Endothelial cell of umbilical vein (primary cell): ENCODE results near the gene TBX5. TPM values are rescaled to one million over a fixed set of nuclear protein-coding genes. Genes with fewer than 3 reads are reported as not detected.

Experiments
- BruUV-seq: library from RNA; stranded (reverse); fragments of 400-500 nt; replicated peaks from 2 replicates; lab custom pipeline; 2021; lab: Mats Ljungman, UMichigan
- CTCF ChIA-PET: fragments of 300-600, 350-600 bp; sonication (Branson Sonifier 250); formaldehyde crosslinking; loops from one replicate; lab custom pipeline; 2021; ENCODE audit warnings: antibody characterized with exemption, inconsistent platforms; lab: Charles Lee
- POLR2A ChIA-PET: fragments of 300-600, 350-600 bp; sonication (Branson Sonifier 250); formaldehyde crosslinking; loops from one replicate; lab custom pipeline; 2021; ENCODE audit warnings: antibody characterized with exemption, inconsistent platforms; lab: Charles Lee
- DNase-seq: peaks from one replicate; pipeline ENCODE4 v3.0.0-alpha.2; 2011; ENCODE audit warnings: low read depth, low spot score
- FAIRE-seq: peaks from 2 replicates; lab custom pipeline; 2011; peaks lifted over from hg19 to GRCh38; lab: Jason Lieb, UNC
- H2AFZ ChIP-seq: 2 replicates; pipeline ENCODE4 v1.6.0; 2012; ENCODE audit warnings: low read depth, low read length, control low read depth, inconsistent platforms
- H3K27ac ChIP-seq: 2 replicates; pipeline ENCODE4 v1.5.1; 2011; ENCODE audit warnings: low read depth, mild to moderate bottlenecking, control low read depth, low read length, moderate library complexity; ENCODE audit not compliant: insufficient read depth
- H3K27me3 ChIP-seq, 2 experiments: 2 replicates each; pipeline versions ENCODE4 v1.6.0 to v1.6.1; 2011; ENCODE audit warnings: low read length in 2 of 2, mixed read lengths in 1 of 2; ENCODE audit not compliant: control insufficient read depth in 2 of 2, insufficient read depth in 2 of 2
- H3K36me3 ChIP-seq, 2 experiments: 2 replicates in 1 of 2; 3 replicates in 1 of 2; pipeline ENCODE4 v1.5.1; 2011; ENCODE audit warnings: low read length in 2 of 2, mild to moderate bottlenecking in 1 of 2, moderate library complexity in 1 of 2; ENCODE audit not compliant: control insufficient read depth in 2 of 2, insufficient read depth in 2 of 2; ENCODE audit errors: extremely low read depth in 1 of 2
- H3K4me1 ChIP-seq: 3 replicates; pipeline ENCODE4 v1.5.1; 2011; ENCODE audit warnings: mild to moderate bottlenecking, low read length; ENCODE audit not compliant: control insufficient read depth, insufficient read depth; ENCODE audit errors: extremely low read depth
- H3K4me2 ChIP-seq: 2 replicates; pipeline ENCODE4 v1.6.1; 2011; ENCODE audit warnings: low read length, control low read depth, mixed read lengths; ENCODE audit not compliant: insufficient read depth
- H3K4me3 ChIP-seq, 3 experiments: fragments of 200-600 bp in 1 of 3; sonication (generic), shearing (Covaris generic) in 1 of 3; replicated peaks in 1 of 3; 2 replicates each; pipeline ENCODE4 v1.5.1; 2011 to 2016; ENCODE audit warnings: control low read depth in 3 of 3, low read length in 3 of 3, mild to moderate bottlenecking in 2 of 3, inconsistent platforms in 1 of 3, low read depth in 1 of 3, moderate library complexity in 1 of 3; ENCODE audit not compliant: insufficient read depth in 1 of 3
- H3K79me2 ChIP-seq: 2 replicates; pipeline ENCODE4 v1.6.0; 2012; ENCODE audit warnings: low read length, inconsistent platforms; ENCODE audit not compliant: control insufficient read depth, insufficient read depth
- H3K9ac ChIP-seq: replicated peaks from 2 replicates; pipeline ENCODE3; 2011; ENCODE audit warnings: low read length, control low read depth; ENCODE audit not compliant: insufficient read depth; ENCODE audit errors: extremely low read depth
- H3K9me1 ChIP-seq: replicated peaks from 3 replicates; pipeline ENCODE4 v1.6.0; 2011; ENCODE audit warnings: mild to moderate bottlenecking, low read length; ENCODE audit not compliant: control insufficient read depth, insufficient read depth; ENCODE audit errors: extremely low read depth
- H3K9me3 ChIP-seq: replicated peaks from 2 replicates; pipeline ENCODE4 v1.5.1; 2012; ENCODE audit warnings: low read length, inconsistent platforms; ENCODE audit not compliant: control insufficient read depth, insufficient read depth
- H4K20me1 ChIP-seq: replicated peaks from 2 replicates; pipeline ENCODE3; 2011; ENCODE audit warnings: mild to moderate bottlenecking, low read length; ENCODE audit not compliant: control insufficient read depth, insufficient read depth; ENCODE audit errors: extremely low read depth
- CTCF ChIP-seq, 2 donors: IDR thresholded peaks; 1 replicate in 1 of 2; 2 replicates in 1 of 2; pipeline ENCODE4 v1.5.1; 2011; ENCODE audit warnings: low read length in 2 of 2, mild to moderate bottlenecking in 2 of 2, moderate library complexity in 2 of 2, control low read depth in 1 of 2, inconsistent platforms in 1 of 2, low read depth in 1 of 2; ENCODE audit not compliant: insufficient read depth in 1 of 2; ENCODE audit errors: extremely low read depth in 1 of 2
- EZH2 ChIP-seq: IDR thresholded peaks from 2 replicates; pipeline ENCODE4 v1.6.1; 2012; ENCODE audit warnings: borderline replicate concordance, low read depth, mild to moderate bottlenecking, moderate library complexity, low read length, inconsistent platforms; ENCODE audit not compliant: severe bottlenecking
- FOS ChIP-seq: IDR thresholded peaks from 2 replicates; pipeline ENCODE4 v1.6.1; 2011; ENCODE audit warnings: mild to moderate bottlenecking, low read length, moderate library complexity, borderline replicate concordance; ENCODE audit not compliant: insufficient read depth
- GATA2 ChIP-seq: IDR thresholded peaks from 2 replicates; pipeline ENCODE4 v1.7.0; 2011; ENCODE audit warnings: low read depth, mild to moderate bottlenecking, moderate library complexity, mixed read lengths, low read length; ENCODE audit not compliant: insufficient read length, insufficient read depth
- JUN ChIP-seq: IDR thresholded peaks from 2 replicates; pipeline ENCODE4 v1.6.1; 2011; ENCODE audit warnings: borderline replicate concordance, low read depth; ENCODE audit not compliant: insufficient read length, insufficient read depth
- MAX ChIP-seq: IDR thresholded peaks from 2 replicates; pipeline ENCODE4 v1.6.1; 2011; ENCODE audit not compliant: insufficient read depth, insufficient read length
- MYC ChIP-seq: IDR thresholded peaks from one replicate; pipeline ENCODE4 v1.6.1; 2011; ENCODE audit warnings: mild to moderate bottlenecking, low read depth, low read length
- POLR2A ChIP-seq: IDR thresholded peaks from 2 replicates; pipeline ENCODE4 v1.6.1; 2012; ENCODE audit warnings: low read depth, mild to moderate bottlenecking, control low read depth, low read length
- POLR2AphosphoS5 ChIP-seq: IDR thresholded peaks from 2 replicates; pipeline ENCODE4 v1.6.1; 2012; ENCODE audit warnings: low read depth, mild to moderate bottlenecking, control low read depth, low read length, moderate library complexity; ENCODE audit not compliant: insufficient read depth
- dilution Hi-C: fragments of 300-500 bp; cut with MboI; formaldehyde crosslinking; loops from one replicate; pipeline ENCODE4 v1.15.0; 2019; ENCODE audit warnings: low sequenced_read_pairs; ENCODE audit not compliant: extremely low pct_ligation_motif_present
- intact Hi-C: fragments of 100-400 bp; cut with micrococcal nuclease; formaldehyde crosslinking; loops from one replicate; pipeline ENCODE4 v1.10.0; 2022
- polyA plus RNA-seq, 4 experiments: library from polyadenylated mRNA; depleted of rRNA in 3 of 4; stranded (reverse) in 3 of 4; unstranded in 1 of 4; fragments of >200 nt; gene quantifications; 2 replicates each; pipeline versions ENCODE4 v1.2.1 to v1.2.3, GENCODE V29; 2011 to 2012; ENCODE audit warnings: missing spikeins in 1 of 4
- total RNA-seq: library from RNA; stranded (reverse); gene quantifications from 2 replicates; pipeline ENCODE4 v1.2.3, GENCODE V29; 2021

The TBX5 gene
- total and polyA plus RNA-seq, 2 donors (not counting 3 experiments of a cell fraction or from before 2014, with no cell fraction given) = not detected

DNA sequence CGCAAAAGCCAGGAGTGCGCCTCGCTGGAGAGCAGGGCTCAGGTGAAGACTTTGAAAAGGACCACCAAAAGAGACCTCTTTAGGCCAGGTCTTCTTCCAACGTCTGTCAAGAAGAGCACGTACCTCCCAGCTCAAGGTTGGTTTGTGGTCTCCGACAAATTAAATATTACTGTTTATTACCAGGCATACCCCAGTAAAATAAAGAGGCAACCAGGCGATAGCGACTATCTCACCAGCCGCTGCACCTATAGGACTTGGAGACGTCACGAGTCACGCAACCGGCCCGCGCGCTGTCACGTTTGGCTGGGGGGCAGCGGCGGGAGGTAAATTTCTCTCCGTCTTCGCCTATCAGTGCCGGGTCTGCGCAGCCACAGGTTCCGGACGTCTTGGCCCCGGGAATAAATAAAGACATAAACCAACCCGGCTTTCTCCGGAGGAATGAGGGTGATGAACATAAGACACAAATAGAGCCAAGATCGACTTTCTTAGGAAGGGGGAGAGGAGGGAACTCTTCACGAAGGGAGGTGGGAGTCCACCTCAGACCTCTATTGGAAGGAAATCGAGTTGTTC lies 2.0 kb upstream of the TBX5 start:
- Histone ChIP-seq H3K9me3 (no peaks in the 10 kb centered on the region), H4K20me1 (no peaks in the 10 kb centered on the region), H3K9ac (no peak overlapping the region), H3K4me1 (no peaks in the 10 kb centered on the region), H3K27me3 (peaks cover 76 to 79% of the 10 kb centered on the region in 2 experiments), H3K4me3 (no peak overlapping the region), H3K9me1 (no peaks in the 10 kb centered on the region), H3K27ac (no peak overlapping the region), H2AFZ (no peak overlapping the region), H3K79me2 (no peaks in the 10 kb centered on the region), H3K36me3 (no peaks in the 10 kb centered on the region), H3K4me2 (no peak overlapping the region)
- dilution Hi-C loops (no loop called here), intact Hi-C loops (no loop called here)
- DNase-seq (no peak), FAIRE-seq (no peak)
- ChIA-PET POLR2A (no interaction called here), CTCF (interaction anchor here (1.4 kb wide), 1 partner anchor 10 kb away, joined by 3 read pairs; no protein-coding TSS in a partner anchor)
- no peak for TF ChIP-seq EZH2
- no peak for TF ChIP-seq CTCF (IDR thresholded peaks at IDR 0.05; ENCODE audit: extremely low read depth in 1 of 2, insufficient read depth in 1 of 2, low read depth in 1 of 2, low read length in 2 of 2)
- no peak for TF ChIP-seq JUN
- TF ChIP-seq MYC = no peak
- TF ChIP-seq FOS = no peak
- TF ChIP-seq POLR2AphosphoS5 = no peak
- TF ChIP-seq GATA2 = no peak
- TF ChIP-seq MAX = no peak
- TF ChIP-seq POLR2A = no peak
- BruUV-seq = no TSS peak
